ENCODE measurements around the gene C9.
"Not testable (repeated sequence)": the region's sequence is repeated elsewhere in the genome, so short reads cannot be mapped to it uniquely, and the experiment has no call there.

The C9 gene

DNA sequence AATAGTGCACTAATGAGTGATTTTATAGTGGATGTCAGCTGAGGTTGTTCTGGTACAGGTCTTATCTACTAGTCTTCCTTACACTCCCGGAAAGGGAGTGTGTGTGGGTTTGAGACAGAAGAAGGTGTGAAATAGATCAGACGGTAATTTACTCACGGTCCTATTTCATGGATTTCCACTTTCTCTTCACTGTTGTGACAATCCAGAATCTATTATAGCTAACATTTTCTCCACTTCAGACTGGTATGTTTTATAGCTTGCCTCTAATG, 7.0 kb upstream of the C9 start:
- no peak for DNase-seq (ENCODE audit: low read depth, low spot score)

DNA sequence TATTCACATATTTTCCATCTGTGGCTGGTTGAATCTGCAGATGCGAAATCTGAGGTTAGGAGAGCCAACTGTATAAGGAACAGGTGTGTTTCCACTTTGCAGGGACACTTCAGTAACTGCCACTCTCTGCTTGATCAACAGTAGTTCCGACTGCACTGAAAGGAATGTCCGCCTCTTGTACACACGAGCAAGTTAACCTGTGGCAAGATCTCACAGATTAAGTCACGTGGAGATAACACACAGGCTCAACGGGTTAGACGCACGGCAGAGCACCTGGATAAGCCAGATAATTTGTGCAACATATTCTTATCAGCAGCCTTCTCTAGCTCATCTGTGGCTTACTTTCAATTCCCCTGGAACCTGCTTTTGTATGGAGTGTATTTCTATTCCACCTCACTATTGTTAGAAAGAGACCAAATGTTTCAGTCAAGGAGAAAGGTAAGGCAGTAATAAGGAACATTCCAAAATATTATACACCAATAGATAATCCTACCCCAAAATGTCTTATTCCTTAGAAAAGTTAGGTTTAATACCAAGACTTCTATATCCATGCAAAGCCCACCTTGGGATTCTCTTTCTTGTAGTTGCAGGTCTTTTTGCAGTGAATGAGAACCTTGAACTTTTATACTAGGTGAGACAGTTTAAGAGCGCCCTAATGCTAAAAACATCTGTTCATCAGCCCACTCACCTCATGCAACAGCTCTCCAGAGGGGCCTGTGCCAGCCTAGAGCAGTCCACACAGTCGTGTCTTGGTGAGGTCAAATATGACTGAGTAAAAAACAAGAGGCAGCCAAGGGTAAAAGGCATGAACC, 6.5 kb upstream of the C9 start:
- no peak for DNase-seq (ENCODE audit: low read depth, low spot score)

DNA sequence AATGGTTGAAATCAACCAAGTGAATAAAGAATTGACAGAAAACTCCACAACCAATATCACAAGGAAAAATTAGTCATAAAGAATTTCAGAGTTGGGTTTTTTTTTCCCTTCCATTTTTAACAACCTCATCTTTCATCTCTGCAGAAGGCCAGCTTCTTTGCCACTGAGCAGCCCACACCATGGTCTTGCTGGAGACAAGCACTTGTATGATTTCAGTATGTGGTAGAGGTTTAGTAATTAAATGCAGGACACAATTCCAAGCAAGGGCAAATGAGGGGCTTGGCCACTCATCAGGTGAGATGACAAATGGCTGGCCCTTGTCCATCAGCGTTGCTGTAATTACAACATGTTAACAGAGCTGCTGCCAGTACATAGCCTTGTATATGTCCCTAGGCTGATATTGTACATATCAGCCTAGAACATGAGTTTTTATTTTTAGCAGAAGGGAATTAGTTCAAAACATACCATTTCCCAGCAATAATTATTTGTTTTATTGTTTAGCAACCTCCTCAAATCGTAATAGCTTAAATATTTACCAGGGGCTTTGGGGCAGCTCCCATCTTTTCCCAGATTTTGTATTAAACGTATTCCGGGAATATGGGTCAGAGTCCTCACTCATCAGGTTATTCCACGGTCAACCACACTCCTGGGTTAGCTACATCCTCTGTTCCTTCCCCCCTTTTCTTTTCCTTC, 5.0 kb upstream of the C9 start:
- no peak for DNase-seq (ENCODE audit: low read depth, low spot score)

DNA sequence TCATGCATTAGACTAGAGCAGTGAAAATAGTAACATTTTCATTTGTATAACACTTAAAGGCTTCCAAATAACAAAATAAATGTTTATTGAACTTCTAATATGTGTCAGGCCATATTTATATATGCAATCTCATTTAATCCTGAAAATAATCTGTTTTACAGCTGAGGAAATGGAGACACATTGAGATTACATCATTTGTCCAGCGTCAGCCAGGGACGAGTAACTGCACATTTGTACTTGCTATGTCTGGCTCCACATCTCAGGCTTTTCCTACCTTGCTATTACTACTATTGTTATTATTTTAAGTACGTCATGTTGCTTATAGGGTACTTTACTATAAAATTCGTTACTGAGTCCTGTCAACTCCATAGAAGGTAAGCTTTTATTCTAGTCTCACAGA, 3.8 kb upstream of the C9 start:
- DNase-seq (ENCODE audit: low read depth, low spot score), result no peak

DNA sequence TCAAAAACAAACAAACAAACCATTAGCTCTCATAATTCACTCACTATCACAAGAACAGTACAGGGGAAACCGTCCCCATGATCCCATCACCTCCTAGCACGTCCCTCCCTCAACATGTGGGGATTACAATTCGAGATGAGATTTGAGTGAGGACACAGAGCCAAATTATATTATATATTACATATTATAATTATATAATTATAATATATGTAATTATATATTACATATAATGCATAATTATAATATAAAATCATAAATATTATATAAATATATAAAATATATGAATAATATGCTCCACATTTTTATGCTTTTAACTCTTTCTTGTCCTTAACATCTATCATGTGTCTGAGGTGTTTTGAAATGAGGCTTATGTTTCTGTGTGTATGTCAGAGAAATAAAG, 3.4 kb upstream of the C9 start:
- no peak for DNase-seq (ENCODE audit: low read depth, low spot score)

DNA sequence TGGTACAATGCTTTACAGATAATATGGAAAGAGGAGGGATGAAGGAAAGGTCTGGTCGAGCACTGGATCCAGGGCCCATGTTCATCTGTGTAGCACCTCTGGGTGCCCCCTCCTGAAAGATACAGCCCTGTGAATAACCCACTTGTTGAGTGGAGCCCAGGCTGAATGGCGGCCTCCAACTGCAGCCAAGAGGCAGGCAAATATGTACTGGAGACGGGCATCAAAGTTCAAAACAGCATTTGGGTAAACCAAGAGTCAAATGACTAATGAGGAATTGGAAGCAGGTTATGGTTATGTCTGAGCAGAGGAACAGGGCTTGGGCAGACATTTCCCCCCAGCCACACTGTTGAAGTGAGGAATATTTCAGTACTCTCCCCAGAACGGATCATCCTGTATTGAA, 1.1 kb downstream of the C9 start:
- DNase-seq (ENCODE audit: low read depth, low spot score), result no peak

DNA sequence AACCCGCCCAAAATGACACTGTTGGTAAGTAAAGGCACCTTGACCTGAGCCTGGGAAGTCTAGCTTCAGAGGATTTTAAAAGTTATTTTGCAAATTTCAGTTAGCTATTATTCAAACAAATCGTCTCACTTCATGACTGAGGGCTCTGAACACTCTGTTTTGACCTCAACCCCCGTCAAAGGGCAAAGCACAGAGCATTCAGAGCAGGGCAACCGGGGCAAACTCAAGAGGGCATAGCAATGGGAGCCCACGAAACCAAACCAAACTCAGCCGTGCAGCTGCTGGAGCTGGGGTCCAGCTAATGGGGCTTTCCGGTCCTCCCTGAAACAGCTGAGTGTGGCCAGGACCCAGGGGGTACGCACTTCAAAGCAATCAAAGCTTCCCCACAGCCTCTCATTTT, 1.6 kb downstream of the C9 start:
- no peak for DNase-seq (ENCODE audit: low read depth, low spot score)

DNA sequence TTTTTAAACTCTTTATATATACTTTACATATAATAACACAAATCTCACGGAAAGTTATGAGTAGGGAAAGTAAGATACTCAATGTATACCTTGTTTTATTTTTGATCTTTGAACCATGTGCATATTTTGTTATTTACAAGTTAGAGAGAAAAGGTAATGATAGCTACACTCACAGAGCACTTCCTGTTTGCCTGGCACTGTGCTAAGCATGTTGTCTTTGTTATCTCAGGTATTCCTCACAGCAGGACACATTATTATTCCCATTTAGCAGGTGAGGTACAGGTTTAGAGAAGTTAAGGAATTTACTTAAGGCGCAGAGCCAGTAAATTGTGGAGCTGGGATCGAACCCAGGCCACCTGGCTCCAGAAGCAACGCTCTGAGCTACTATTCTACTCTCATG, 3.0 kb downstream of the C9 start:
- DNase-seq (ENCODE audit: low read depth, low spot score), result no peak

DNA sequence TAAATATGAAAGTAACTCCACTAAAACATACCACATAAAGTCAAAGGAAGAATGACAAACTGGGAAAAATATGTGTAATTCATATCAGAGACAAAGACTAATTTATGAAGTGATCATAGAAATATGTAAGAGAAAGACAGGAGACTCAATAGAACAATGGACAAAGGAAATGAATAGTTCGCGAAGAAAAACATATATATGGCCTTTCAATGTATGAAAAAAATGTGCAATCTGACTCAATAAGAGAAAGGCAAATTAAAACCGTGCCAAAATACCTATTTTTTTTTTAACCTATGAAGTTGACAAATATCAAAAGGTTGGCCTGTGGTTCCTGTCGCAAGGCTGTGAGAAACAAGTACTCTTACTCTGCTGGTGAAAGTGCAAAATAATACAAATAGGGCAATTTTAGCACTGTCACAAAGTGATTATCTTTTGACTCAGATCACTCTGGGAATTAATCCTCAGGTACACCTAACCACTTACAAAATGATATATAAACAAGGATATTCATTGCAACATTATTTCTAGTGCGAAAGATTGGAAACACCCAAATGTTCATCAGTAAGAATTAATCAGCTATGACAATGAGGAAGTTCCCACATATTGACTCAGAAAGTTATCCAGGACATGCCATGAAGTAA, 3.7 kb downstream of the C9 start:
- no peak for DNase-seq (ENCODE audit: low read depth, low spot score)

DNA sequence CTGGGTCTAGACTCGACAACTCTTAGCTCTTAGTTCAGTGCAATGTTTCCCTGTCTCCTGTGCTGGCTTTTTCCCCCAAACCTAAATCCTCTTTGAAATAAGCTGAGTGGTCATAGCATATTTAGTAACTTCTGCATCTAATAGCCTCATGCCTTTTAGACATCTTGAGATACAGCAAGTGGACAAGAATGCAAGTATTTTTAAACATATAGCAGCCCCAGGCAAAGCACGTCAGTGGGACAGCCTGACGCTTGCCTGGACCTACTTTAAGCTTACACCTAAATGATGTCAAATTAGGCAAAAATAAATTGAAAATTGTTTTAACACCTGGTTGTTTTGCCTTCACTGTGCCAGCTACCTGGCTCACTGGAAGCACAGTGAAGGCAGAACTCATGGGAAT, 8.0 kb downstream of the C9 start:
- no peak for DNase-seq (ENCODE audit: low read depth, low spot score)

DNA sequence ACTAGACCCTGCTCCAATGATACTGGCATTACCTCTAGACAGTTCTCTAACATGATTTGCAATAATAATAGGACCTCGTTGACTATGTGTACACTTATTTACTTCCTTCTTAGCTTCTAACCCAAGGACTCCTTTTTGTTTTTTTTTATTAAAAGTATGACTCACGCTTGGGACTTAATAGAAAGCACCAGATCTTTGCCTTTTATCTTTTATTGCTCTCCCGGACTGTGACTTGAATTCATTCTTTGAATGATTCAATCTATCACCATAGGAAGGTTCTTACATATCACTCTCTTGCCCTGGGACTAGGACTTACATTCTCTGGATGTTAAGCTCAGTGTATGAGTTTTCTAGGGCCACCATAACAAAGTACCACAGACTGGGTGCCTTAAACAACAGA, 9.0 kb downstream of the C9 start:
- DNase-seq (ENCODE audit: low read depth, low spot score), result no peak

DNA sequence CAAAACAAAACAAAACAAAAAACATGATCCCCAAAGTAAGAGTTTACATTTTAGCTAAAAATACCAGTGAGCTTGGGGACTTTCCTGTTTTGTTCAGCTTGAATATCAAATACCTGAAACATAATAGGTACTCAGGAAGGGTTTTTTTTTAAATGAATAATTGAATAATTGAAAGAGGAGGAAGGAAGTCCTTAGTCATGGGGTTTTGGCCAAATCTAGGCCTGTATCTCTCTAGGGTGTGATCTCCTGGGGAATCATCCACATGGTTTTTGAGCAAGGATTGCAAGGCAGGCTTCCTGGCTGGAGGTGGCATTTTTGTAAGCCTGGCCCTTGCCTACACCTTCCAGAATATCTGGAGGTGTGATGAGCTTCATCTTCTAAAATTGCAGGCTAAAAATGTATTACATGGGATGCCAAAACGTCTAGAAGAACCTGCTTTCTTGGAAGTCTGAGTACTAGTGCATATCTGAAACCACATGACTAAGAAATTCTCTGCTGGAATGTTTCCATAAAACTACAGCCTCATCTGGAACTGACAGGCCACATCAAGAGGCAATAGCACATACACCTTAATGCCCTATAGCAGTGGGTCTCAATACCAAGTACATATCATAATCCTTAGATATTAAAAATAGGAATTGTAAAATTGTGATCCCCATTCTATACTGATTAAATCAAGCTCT, 10.4 kb downstream of the C9 start:
- DNase-seq (ENCODE audit: low read depth, low spot score), result no peak

DNA sequence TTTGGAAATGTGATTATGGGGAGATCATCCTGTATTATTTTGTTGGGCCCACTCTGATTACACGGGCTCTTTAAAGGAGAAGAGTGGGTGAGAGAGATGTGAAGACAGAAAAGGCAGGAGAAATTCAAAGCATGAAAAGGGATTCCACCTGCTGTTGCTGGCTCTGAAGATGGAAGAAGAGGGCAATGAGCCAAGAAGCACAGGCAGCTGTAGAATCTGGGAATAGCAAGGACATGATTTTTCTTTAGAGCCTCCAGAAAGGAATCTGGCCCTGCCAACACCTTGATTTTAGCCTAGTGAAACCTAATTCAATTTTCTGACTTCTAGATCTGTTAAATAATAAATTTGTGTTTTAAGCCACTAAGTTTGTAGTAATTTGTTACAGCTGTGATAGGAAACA, 11.3 kb downstream of the C9 start:
- no peak for DNase-seq (ENCODE audit: low read depth, low spot score)

DNA sequence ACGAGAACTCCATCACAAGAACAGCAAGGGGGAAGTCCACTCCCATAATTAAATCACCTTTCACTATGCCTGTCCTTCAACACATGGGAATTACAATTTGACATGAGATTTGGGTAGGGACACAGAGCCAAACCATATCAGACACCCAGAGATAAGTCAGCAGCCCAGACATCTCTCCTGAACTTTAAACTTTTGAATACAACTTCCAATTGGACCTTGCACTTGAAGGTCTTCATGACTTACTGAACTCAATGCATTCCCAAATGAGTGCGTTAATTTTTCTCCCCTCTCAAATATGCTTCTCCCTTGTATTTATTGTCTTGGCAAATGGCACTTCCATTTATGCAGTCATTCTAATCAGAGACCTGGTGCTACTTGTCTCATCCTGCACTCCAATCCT, 12.1 kb downstream of the C9 start:
- no peak for DNase-seq (ENCODE audit: low read depth, low spot score)

DNA sequence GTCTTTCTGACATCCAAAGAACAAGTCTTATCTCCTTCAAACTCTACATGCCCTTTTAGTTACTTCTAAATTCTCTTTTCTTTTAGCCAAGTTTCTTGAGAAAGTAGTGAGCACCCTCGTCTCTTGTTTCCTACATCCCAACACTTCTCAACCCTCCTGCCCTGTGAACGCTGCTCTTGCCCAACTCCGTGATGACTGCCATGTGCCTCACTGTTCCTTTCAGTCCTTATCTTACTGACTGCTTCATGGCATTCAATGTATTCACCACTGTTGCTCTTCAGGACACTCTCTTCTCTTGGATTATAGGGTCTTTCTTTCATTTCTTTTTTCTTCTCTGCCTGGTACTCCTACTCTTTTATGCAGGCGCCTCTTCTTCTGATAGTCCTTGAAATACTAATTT, 14.8 kb downstream of the C9 start:
- no peak for DNase-seq (ENCODE audit: low read depth, low spot score)

DNA sequence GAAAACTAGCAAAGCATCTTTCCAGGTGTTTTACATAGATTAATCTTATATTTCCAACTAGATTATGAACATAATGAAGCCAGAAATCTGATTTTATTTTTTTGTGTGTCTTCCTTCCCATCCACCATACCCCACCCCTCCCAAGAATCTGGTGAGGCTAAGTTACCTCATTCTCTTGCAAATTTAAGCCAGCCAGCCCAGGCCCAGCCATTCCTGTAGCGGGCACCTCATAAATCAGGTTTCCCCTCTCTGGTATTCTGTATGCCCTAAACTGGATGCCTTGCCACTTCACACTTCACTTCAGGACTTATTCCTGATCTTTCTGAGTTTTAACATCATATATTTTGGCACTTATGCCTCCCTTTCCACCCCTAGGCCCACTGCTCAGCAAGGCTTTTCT, 21.8 kb downstream of the C9 start:
- no peak for DNase-seq (ENCODE audit: low read depth, low spot score)

DNA sequence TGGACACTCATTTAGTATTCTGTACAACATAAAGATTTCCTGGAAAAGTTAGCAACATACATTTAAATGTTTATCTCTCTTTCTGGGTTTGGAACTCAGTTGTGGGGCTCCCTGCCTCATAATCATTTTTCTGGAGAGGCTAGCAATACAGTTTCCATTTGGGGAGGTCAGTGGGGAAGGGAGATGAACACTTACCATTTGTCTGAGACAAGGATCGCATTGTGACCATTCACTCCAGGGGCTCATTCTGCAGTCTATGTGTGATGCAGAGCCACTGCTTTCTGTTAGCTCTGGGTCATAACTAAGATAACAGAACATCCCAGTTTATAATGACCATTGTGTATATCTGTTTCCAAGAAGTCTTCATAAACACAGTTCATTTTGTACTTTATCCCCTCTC, 22.4 kb downstream of the C9 start:
- no peak for DNase-seq (ENCODE audit: low read depth, low spot score)

DNA sequence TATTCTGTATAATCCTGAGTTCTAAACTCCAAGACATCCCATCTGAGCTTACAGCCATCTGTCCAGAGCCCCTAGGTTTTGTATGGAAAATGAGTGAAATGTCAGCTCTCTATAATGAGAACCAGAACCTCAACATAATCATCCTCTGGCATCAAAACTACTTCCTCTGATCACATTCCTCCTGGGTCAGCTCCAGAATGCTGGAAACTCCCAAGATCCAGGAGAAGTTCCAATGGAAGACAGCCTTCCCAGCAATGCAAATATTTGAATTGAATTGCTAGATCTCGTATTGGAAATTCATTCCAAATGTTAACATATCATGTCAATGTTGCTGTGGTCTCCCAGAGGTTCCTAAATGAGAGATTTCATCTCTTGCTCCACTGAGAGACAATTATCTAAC, 23.8 kb downstream of the C9 start:
- DNase-seq (ENCODE audit: low read depth, low spot score), result no peak

DNA sequence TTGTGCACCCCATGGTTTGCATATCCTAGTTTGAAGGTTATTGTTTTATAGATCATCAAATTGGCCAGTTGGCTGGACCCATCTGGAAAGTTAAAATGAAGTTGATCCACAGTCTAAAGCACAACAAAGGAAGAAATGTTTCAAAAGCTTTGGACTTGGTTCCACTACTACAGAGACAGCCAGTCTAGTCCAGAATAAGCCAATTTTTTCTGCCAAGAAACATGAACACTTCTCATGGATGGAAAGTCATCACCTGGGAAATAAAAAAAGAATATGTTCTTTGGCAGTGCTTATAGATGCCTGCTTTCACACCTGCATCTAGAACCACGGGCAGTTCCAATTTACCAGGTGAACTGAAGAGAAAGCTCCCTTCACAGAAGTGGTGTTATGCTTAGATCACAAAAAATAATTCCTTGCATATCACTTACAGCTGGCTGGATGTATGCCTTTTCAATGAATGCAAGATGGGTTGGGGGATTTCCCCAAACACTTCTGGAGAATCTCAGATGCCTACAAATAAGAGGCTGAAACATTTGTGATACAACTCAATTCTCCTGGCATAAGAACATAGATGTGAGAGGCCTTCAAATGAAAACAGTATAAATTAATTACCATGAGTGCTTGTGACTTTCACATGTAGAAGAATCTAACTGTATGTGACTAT, 26.9 kb downstream of the C9 start:
- no peak for DNase-seq (ENCODE audit: low read depth, low spot score)

DNA sequence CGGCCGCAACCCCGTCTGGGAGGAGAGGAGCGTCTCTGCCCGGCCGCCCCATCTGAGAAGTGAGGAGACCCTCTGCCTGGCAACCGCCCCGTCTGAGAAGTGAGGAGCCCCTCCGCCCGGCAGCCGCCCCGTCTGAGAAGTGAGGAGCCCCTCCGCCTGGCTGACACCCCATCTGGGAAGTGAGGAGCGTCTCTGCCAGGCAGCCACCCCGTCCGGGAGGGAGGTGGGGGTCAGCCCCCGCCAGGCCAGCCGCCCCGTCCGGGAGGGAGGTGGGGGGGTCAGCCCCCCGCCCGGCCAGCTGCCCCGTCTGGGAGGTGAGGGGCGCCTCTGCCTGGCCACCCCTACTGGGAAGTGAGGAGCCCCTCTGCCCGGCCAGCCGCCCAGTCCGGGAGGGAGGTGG, 30.0 kb downstream of the C9 start:
- DNase-seq (ENCODE audit: low read depth, low spot score), result not testable (repeated sequence)

DNA sequence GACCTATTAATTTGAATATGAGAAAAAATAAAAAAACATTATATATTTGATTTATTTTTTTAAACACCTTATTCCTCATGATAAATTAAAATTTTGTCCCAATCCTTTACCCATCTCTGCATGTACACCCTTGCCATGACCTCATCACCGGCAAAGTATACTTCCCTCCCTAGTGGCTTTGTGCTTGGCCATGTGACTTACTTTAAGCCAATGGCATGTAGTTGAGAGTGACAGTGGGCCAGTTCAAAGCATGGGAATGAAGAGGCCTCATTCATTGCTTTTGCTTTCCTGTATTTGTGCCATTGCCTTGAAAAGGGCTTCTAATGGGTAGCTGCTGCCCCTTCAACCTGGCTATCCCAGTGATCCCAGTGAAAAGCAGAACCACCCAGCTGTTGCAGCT, 31.2 kb downstream of the C9 start:
- DNase-seq (ENCODE audit: low read depth, low spot score), result no peak

DNA sequence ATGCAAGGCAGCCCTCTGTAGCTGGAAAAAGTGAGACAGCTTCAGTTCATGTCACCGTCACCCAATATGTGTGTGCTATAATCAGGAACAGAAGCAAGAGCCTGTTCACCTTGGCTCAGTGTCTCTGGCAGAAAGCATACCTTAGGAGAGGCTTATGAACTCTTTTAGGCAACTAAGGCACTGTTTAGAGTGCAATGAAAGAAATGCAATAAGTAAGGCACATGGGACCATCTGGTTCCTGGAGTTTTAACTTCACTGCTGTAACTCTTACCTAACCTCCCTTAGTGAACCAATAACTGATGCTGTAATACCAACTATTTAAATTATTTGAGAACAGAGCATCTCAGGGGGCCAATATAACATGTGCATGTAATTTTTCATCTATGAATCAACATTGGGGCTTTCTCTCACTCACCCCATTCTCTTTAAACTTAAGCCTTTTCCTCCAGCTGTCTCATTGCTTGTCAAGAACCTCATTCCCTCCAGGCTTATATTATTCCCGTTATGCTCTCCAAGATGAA, 32.4 kb downstream of the C9 start:
- no peak for DNase-seq (ENCODE audit: low read depth, low spot score)

All from brain pericyte (primary cell).